GM23248 (cell line): ENCODE results near the gene ST6GAL2. TPM values are rescaled to one million over a fixed set of nuclear protein-coding genes. Genes with fewer than 3 reads are reported as not detected.

Experiments
- DNase-seq: peaks from one replicate; pipeline ENCODE4 v3.0.0-alpha.2; 2015
- H2AFZ ChIP-seq: fragments of 200-600 bp; sonication (generic); 2 replicates; pipeline ENCODE4 v1.6.1; 2016; ENCODE audit warnings: antibody characterized with exemption
- H3F3A ChIP-seq: fragments of 200-600 bp; sonication (generic); 2 replicates; pipeline ENCODE4 v1.6.1; 2016; ENCODE audit warnings: mild to moderate bottlenecking, antibody characterized with exemption, mixed run types; ENCODE audit not compliant: insufficient read depth
- H3K27ac ChIP-seq: fragments of 200-600 bp; sonication (generic); 2 replicates; pipeline ENCODE4 v1.5.1; 2016; ENCODE audit warnings: mild to moderate bottlenecking
- H3K27me3 ChIP-seq: fragments of 200-600 bp; sonication (generic); replicated peaks from 2 replicates; pipeline ENCODE4 v1.6.1; 2016; ENCODE audit warnings: mild to moderate bottlenecking; ENCODE audit not compliant: insufficient read depth
- H3K36me3 ChIP-seq: fragments of 200-600 bp; sonication (generic); 2 replicates; pipeline ENCODE4 v1.6.1; 2016; ENCODE audit warnings: low read depth, mild to moderate bottlenecking
- H3K4me1 ChIP-seq: fragments of 200-600 bp; sonication (generic); 2 replicates; pipeline ENCODE4 v1.6.1; 2016; ENCODE audit warnings: mild to moderate bottlenecking; ENCODE audit not compliant: insufficient read depth
- H3K4me2 ChIP-seq: fragments of 200-600 bp; sonication (generic); one replicate; pipeline ENCODE4 v1.6.1; 2016; ENCODE audit warnings: mild to moderate bottlenecking; ENCODE audit not compliant: unreplicated experiment
- H3K4me3 ChIP-seq: fragments of 200-600 bp; sonication (generic); 2 replicates; pipeline ENCODE4 v1.5.1; 2016; ENCODE audit warnings: mild to moderate bottlenecking
- H3K79me2 ChIP-seq: fragments of 200-600 bp; sonication (generic); 2 replicates; pipeline ENCODE4 v1.6.1; 2016; ENCODE audit warnings: mild to moderate bottlenecking; ENCODE audit not compliant: insufficient read depth
- H3K9ac ChIP-seq: fragments of 200-600 bp; sonication (generic); 2 replicates; pipeline ENCODE4 v1.6.1; 2016; ENCODE audit warnings: mild to moderate bottlenecking
- H3K9me2 ChIP-seq: fragments of 200-600 bp; sonication (generic); 2 replicates; pipeline ENCODE4 v1.6.1; 2016; ENCODE audit warnings: mixed run types, mild to moderate bottlenecking, moderate library complexity; ENCODE audit not compliant: insufficient read depth
- H3K9me3 ChIP-seq: fragments of 200-600 bp; sonication (generic); one replicate; pipeline ENCODE4 v1.6.1; 2017; ENCODE audit warnings: low read depth
- H4K20me1 ChIP-seq: fragments of 200-600 bp; sonication (generic); 2 replicates; pipeline ENCODE4 v1.6.0; 2016; ENCODE audit not compliant: insufficient read depth
- EZH2 ChIP-seq: fragments of 200-600 bp; sonication (generic); IDR thresholded peaks from 2 replicates; pipeline ENCODE4 v1.6.1; 2018; ENCODE audit warnings: antibody characterized with exemption, mild to moderate bottlenecking; ENCODE audit not compliant: insufficient read depth, poor library complexity, severe bottlenecking
- EZH2phosphoT487 ChIP-seq: fragments of 200-600 bp; sonication (generic); IDR thresholded peaks from 2 replicates; pipeline ENCODE4 v1.6.1; 2018; ENCODE audit warnings: antibody characterized with exemption, moderate library complexity, mild to moderate bottlenecking, low read depth; ENCODE audit not compliant: insufficient read depth
- WGBS, 2 experiments: methylation state at CpG; one replicate each; pipeline ENCODE4 v1.1.6; 2015 to 2017; ENCODE audit warnings: low lambda C conversion rate in 2 of 2, low coverage in 1 of 2; ENCODE audit errors: missing lambda C conversion rate in 2 of 2; 5-methylcytosine and 5-hydroxymethylcytosine counted together
- in situ Hi-C: fragments of 300-500 bp; cut with MboI; formaldehyde crosslinking; loops from 2 replicates; pipeline ENCODE4 v1.15.0; 2020
- polyA plus RNA-seq: library from polyadenylated mRNA; unstranded; fragments of >200 nt; fragmentation: Nextera tagmentation; extraction: Ambion mirVana; gene quantifications from 2 replicates; pipeline ENCODE4 v1.2.1, GENCODE V29; 2016
- total RNA-seq: library from RNA; depleted of rRNA; stranded (reverse); fragments of >200 nt; shearing (Covaris generic); gene quantifications from 2 replicates; pipeline ENCODE4 v1.2.3, GENCODE V29; 2014

Gene ST6GAL2
- total and polyA plus RNA-seq, 2 experiments from 2014 or later: not detected

GRCh38 chr2:106843001-106843909, 42.7 kb downstream of the ST6GAL2 start:
- H3K9ac ChIP-seq: no peak overlapping the region
- 82 to 83% methylated on average over 51 to 61 of the region's 63 CpGs for WGBS, 2 experiments
- no peaks in the 10 kb centered on the region for H3K4me1 ChIP-seq
- TF ChIP-seq EZH2phosphoT487 (no peak), EZH2 (no peak)
- no peak overlapping the region for H3K27ac ChIP-seq
- H3K36me3 ChIP-seq: no peaks in the 10 kb centered on the region
- no peaks in the 10 kb centered on the region for H4K20me1 ChIP-seq
- no peaks in the 10 kb centered on the region for H3F3A ChIP-seq
- H3K4me3 ChIP-seq: no peak overlapping the region
- no peak overlapping the region for H2AFZ ChIP-seq
- H3K27me3 ChIP-seq: no peaks in the 10 kb centered on the region
- H3K9me3 ChIP-seq: no peaks in the 10 kb centered on the region
- in situ Hi-C loops: no loop called here
- no peak for DNase-seq
- no peak overlapping the region for H3K4me2 ChIP-seq
- H3K79me2 ChIP-seq: no peaks in the 10 kb centered on the region
- no peaks in the 10 kb centered on the region for H3K9me2 ChIP-seq

- H3K27me3 ChIP-seq: no peaks in the 10 kb centered on the region
- no peaks in the 10 kb centered on the region for H3K4me1 ChIP-seq
- H2AFZ ChIP-seq: no peak overlapping the region
- H4K20me1 ChIP-seq: no peaks in the 10 kb centered on the region
- H3K79me2 ChIP-seq: no peaks in the 10 kb centered on the region
- no peak for DNase-seq
- H3K27ac ChIP-seq: no peak overlapping the region
- no peaks in the 10 kb centered on the region for H3K9me3 ChIP-seq
- no peak overlapping the region for H3K4me2 ChIP-seq
- H3F3A ChIP-seq: no peaks in the 10 kb centered on the region
- TF ChIP-seq EZH2phosphoT487 (no peak), EZH2 (no peak)
- H3K4me3 ChIP-seq: no peak overlapping the region
- in situ Hi-C loops: no loop called here
- H3K36me3 ChIP-seq: no peaks in the 10 kb centered on the region
- WGBS, 2 experiments: 46 to 47% methylated on average over 7 of the region's 7 CpGs
- H3K9me2 ChIP-seq: no peaks in the 10 kb centered on the region
- no peak overlapping the region for H3K9ac ChIP-seq
Observed at GRCh38 chr2:106841886-106842645, 43.9 kb downstream of the ST6GAL2 start.

GRCh38 chr2:106840818-106841217, 45.1 kb downstream of the ST6GAL2 start:
- in situ Hi-C loops: no loop called here

GRCh38 chr2:106839849-106840595, 45.9 kb downstream of the ST6GAL2 start:
- H2AFZ ChIP-seq: no peak overlapping the region
- TF ChIP-seq EZH2 (no peak), EZH2phosphoT487 (no peak)
- no peaks in the 10 kb centered on the region for H3F3A ChIP-seq
- no peak for DNase-seq
- no peak overlapping the region for H3K27ac ChIP-seq
- H4K20me1 ChIP-seq: no peaks in the 10 kb centered on the region
- H3K27me3 ChIP-seq: 0 out of 2 replicates have a peak, but pooled peaks cover 5% of the 10 kb centered on the region
- no peaks in the 10 kb centered on the region for H3K9me3 ChIP-seq
- no peak overlapping the region for H3K4me2 ChIP-seq
- no peaks in the 10 kb centered on the region for H3K4me1 ChIP-seq
- H3K9me2 ChIP-seq: no peaks in the 10 kb centered on the region
- in situ Hi-C loops: no loop called here
- H3K79me2 ChIP-seq: no peaks in the 10 kb centered on the region
- no peak overlapping the region for H3K9ac ChIP-seq
- no peak overlapping the region for H3K4me3 ChIP-seq
- 50% methylated on average over 7 of the region's 7 CpGs for WGBS, 2 experiments
- no peaks in the 10 kb centered on the region for H3K36me3 ChIP-seq

More at GRCh38 chr2:106840818-106841217, 45.1 kb downstream of the ST6GAL2 start:
- Histone ChIP-seq H3K79me2 (no peaks in the 10 kb centered on the region), H3K9ac (no peak overlapping the region), H3K27me3 (0 out of 2 replicates have a peak, but pooled peaks cover 5% of the 10 kb centered on the region), H3K4me1 (no peaks in the 10 kb centered on the region), H3K9me3 (no peaks in the 10 kb centered on the region), H4K20me1 (no peaks in the 10 kb centered on the region), H3K4me3 (no peak overlapping the region), H2AFZ (no peak overlapping the region), H3K4me2 (no peak overlapping the region), H3K36me3 (no peaks in the 10 kb centered on the region), H3F3A (no peaks in the 10 kb centered on the region), H3K9me2 (no peaks in the 10 kb centered on the region), H3K27ac (no peak overlapping the region)
- WGBS, 2 experiments: 0 to 4% methylated on average over 2 of the region's 2 CpGs
- TF ChIP-seq EZH2phosphoT487: no peak
- TF ChIP-seq EZH2: no peak
- no peak for DNase-seq
